ENCODE data around the gene PTPRM. TPM values are rescaled to one million over a fixed set of nuclear protein-coding genes. Genes with fewer than 3 reads are reported as not detected.

The PTPRM gene
- total RNA-seq, 1 experiment from 2014 or later = 6.2 TPM

DNA sequence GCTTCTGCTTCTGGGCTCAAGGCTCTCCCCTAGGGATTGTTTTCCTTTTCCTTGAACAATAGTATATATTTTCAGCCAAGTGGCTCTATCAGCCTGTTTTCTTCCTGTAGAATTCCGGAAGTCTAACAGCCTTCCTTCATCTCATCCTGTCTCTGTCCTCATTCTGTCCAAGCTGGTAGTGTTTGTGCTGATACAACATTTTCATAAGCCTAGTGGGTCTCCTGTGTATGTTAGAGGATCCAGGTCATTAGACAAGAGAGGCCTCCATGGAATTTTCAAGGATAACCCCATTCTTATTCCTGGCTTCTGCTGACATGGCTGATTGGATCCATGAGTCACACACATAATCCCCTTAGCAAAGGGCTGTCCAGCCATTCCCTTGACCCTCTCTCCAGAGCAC lies 467.6 kb downstream of the PTPRM start:
- no peak overlapping the region for H3K27ac Mint-ChIP-seq
- H3K9me3 ChIP-seq (ENCODE audit: control insufficient read depth, low read depth, low read length) = no peaks in the 10 kb centered on the region

More for the DNA sequence above, 467.6 kb downstream of the PTPRM start:
- Histone ChIP-seq H3K4me2 (ENCODE audit: insufficient read depth, insufficient read length, low read length) (no peak overlapping the region), H3K27me3 (ENCODE audit: insufficient read depth, low read length) (no peaks in the 10 kb centered on the region), H2BK12ac (ENCODE audit: insufficient read length, low read depth, low read length) (no peak overlapping the region), H3K79me1 (ENCODE audit: insufficient read depth, low read depth, low read length, poor library complexity, severe bottlenecking) (no peaks in the 10 kb centered on the region), H2BK5ac (ENCODE audit: insufficient read length, low read length) (no peak overlapping the region), H4K5ac (ENCODE audit: insufficient read length, low read depth, low read length) (no peak overlapping the region), H3K23me2 (ENCODE audit: insufficient read length, low read depth, low read length, poor library complexity, severe bottlenecking) (no peaks in the 10 kb centered on the region), H2BK15ac (ENCODE audit: low read depth, low read length) (no peak overlapping the region), H3K4me1 (ENCODE audit: insufficient read depth, low read length) (peaks cover 3% of the 10 kb centered on the region; the same call in 1 of the 2 replicates), H3K27ac (ENCODE audit: insufficient read length, low read depth, low read length) (no peak overlapping the region), H3K18ac (ENCODE audit: insufficient read length, low read depth, low read length) (no peak overlapping the region), H3T11ph (ENCODE audit: low read length) (no peak overlapping the region), H2BK20ac (ENCODE audit: low read depth, low read length, poor library complexity, severe bottlenecking) (no peak overlapping the region), H3K79me2 (ENCODE audit: insufficient read depth, low read length) (no peaks in the 10 kb centered on the region), H3K9ac (ENCODE audit: extremely low read depth, insufficient read length, low read length) (no peak overlapping the region), H3K23ac (ENCODE audit: insufficient read length, low read depth, low read length) (no peak overlapping the region), H4K20me1 (ENCODE audit: control insufficient read depth, insufficient read depth, insufficient read length) (no peaks in the 10 kb centered on the region), H3K14ac (ENCODE audit: insufficient read depth, low read length) (no peak overlapping the region), H3K56ac (ENCODE audit: insufficient read length, low read depth, low read length) (no peak overlapping the region), H4K91ac (ENCODE audit: insufficient read length, low read depth, low read length) (no peak overlapping the region), H2AK5ac (ENCODE audit: insufficient read length, low read length) (no peak overlapping the region), H2BK120ac (ENCODE audit: low read depth, low read length, poor library complexity, severe bottlenecking) (no peak overlapping the region), H4K8ac (replicated peaks; ENCODE audit: insufficient read length, low read depth, low read length) (no peak overlapping the region), H3K4ac (ENCODE audit: low read depth, low read length) (no peak overlapping the region), H2AFZ (ENCODE audit: low read length) (no peak overlapping the region)
- Mint-ChIP-seq H3K4me3 (no peak overlapping the region), H3K9me3 (no peaks in the 10 kb centered on the region), H3K36me3 (ENCODE audit: insufficient read depth in 1 of 3, low read depth in 3 of 3) (no peaks in the 10 kb centered on the region), H3K4me1 (peaks cover 2 to 3% of the 10 kb centered on the region in 2 experiments), H3K27me3 (ENCODE audit: low read depth) (no peaks in the 10 kb centered on the region)
- TF ChIP-seq, protein P1, sequence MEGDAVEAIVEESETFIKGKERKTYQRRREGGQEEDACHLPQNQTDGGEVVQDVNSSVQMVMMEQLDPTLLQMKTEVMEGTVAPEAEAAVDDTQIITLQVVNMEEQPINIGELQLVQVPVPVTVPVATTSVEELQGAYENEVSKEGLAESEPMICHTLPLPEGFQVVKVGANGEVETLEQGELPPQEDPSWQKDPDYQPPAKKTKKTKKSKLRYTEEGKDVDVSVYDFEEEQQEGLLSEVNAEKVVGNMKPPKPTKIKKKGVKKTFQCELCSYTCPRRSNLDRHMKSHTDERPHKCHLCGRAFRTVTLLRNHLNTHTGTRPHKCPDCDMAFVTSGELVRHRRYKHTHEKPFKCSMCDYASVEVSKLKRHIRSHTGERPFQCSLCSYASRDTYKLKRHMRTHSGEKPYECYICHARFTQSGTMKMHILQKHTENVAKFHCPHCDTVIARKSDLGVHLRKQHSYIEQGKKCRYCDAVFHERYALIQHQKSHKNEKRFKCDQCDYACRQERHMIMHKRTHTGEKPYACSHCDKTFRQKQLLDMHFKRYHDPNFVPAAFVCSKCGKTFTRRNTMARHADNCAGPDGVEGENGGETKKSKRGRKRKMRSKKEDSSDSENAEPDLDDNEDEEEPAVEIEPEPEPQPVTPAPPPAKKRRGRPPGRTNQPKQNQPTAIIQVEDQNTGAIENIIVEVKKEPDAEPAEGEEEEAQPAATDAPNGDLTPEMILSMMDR (conservative IDR thresholded peaks at IDR 0.05) = no peak
- WGBS (ENCODE audit: extremely low coverage, insufficient read length, low lambda C conversion rate) = no CpG with 5 or more reads among the region's 1 CpG
- DNase-seq = no peak
